ENCODE measurements around the gene TRIM37.
"Not testable (repeated sequence)": the region's sequence is repeated elsewhere in the genome, so short reads cannot be mapped to it uniquely, and the experiment has no call there.

Gene TRIM37

GRCh38 chr17:58995247-58995940 is 111.3 kb downstream of the TRIM37 start:
- DNase-seq (ENCODE audit: low read depth in 3 of 3), result no peak

GRCh38 chr17:58993311-58993710 is 113.4 kb downstream of the TRIM37 start:
- no peak for DNase-seq (ENCODE audit: low read depth in 3 of 3)

- no peak for DNase-seq (ENCODE audit: low read depth in 3 of 3)
These were observed 114.9 kb downstream of the TRIM37 start for GRCh38 chr17:58991718-58992331.

- DNase-seq (ENCODE audit: low read depth in 3 of 3), result no peak
These were observed 117.1 kb downstream of the TRIM37 start for GRCh38 chr17:58989629-58990028.

- DNase-seq (ENCODE audit: low read depth in 3 of 3), result no peak
These were observed 120.7 kb downstream of the TRIM37 start for GRCh38 chr17:58985971-58986370.

- no peak for DNase-seq (ENCODE audit: low read depth in 3 of 3)
These were observed 121.3 kb downstream of the TRIM37 start for GRCh38 chr17:58985367-58985766.

GRCh38 chr17:58982626-58983025 is 124.1 kb downstream of the TRIM37 start:
- DNase-seq (ENCODE audit: low read depth in 3 of 3), result no peak

GRCh38 chr17:58980706-58981481 is 125.8 kb downstream of the TRIM37 start:
- DNase-seq (ENCODE audit: low read depth in 3 of 3), result no peak

GRCh38 chr17:58976541-58976940 is 130.1 kb downstream of the TRIM37 start:
- DNase-seq (ENCODE audit: low read depth in 3 of 3), result no peak

- no peak for DNase-seq (ENCODE audit: low read depth in 3 of 3)
These were observed 132.3 kb downstream of the TRIM37 start for GRCh38 chr17:58974354-58974753.

GRCh38 chr17:58970609-58971450 is 135.8 kb downstream of the TRIM37 start:
- no peak for DNase-seq (ENCODE audit: low read depth in 3 of 3)

GRCh38 chr17:58969612-58970011 is 137.1 kb downstream of the TRIM37 start:
- DNase-seq (ENCODE audit: low read depth in 3 of 3), result no peak

- no peak for DNase-seq (ENCODE audit: low read depth in 3 of 3)
These were observed 137.5 kb downstream of the TRIM37 start for GRCh38 chr17:58969156-58969555.

GRCh38 chr17:58968426-58969061 is 138.1 kb downstream of the TRIM37 start:
- no peak for DNase-seq (ENCODE audit: low read depth in 3 of 3)

- no peak for DNase-seq (ENCODE audit: low read depth in 3 of 3)
These were observed 140.5 kb downstream of the TRIM37 start for GRCh38 chr17:58966208-58966607.

GRCh38 chr17:58965221-58965620 is 141.5 kb downstream of the TRIM37 start:
- no peak for DNase-seq (ENCODE audit: low read depth in 3 of 3)

GRCh38 chr17:58960068-58960467 is 146.6 kb downstream of the TRIM37 start:
- no peak for DNase-seq (ENCODE audit: low read depth in 3 of 3)

- not testable (repeated sequence) for DNase-seq (ENCODE audit: low read depth in 3 of 3)
These were observed 149.0 kb downstream of the TRIM37 start for GRCh38 chr17:58957725-58958073.

- DNase-seq (ENCODE audit: low read depth in 3 of 3), result no peak
These were observed 149.5 kb downstream of the TRIM37 start for GRCh38 chr17:58956997-58957724.

- DNase-seq (ENCODE audit: low read depth in 3 of 3), result not testable (repeated sequence)
These were observed 152.3 kb downstream of the TRIM37 start for GRCh38 chr17:58954358-58954757.

GRCh38 chr17:58947824-58948223 is 158.9 kb downstream of the TRIM37 start:
- DNase-seq (ENCODE audit: low read depth in 3 of 3), result no peak

Data from stimulated activated CD4-positive, alpha-beta T cell treated with anti-CD3 and anti-CD28 coated beads, TNF-alpha, amount 100 ng/mL, for 4 hours (primary cell).